Upper lobe of right lung (tissue), 1 donor: ENCODE data around the gene APOB. TPM values are rescaled to one million over a fixed set of nuclear protein-coding genes. Genes with fewer than 3 reads are reported as not detected.
A peak's percentile ranks its signal among the peaks of the same experiment; 100 is the strongest.

Experiments used
- ATAC-seq: fragments of 200-7000 bp; cut with Tn5 transposase; one replicate; pipeline ENCODE4 v1.9.1; 2020; ENCODE audit warnings: mild to moderate bottlenecking, moderate library complexity
- DNase-seq: peaks from one replicate; pipeline ENCODE4 v3.0.0-alpha.2; 2020
- H3K27ac ChIP-seq: fragments of 200-600 bp; one replicate; pipeline ENCODE4 v1.8.0; 2022
- H3K27me3 ChIP-seq: fragments of 200-600 bp; one replicate; pipeline ENCODE4 v1.8.0; 2022; ENCODE audit warnings: mild to moderate bottlenecking
- H3K36me3 ChIP-seq: fragments of 200-600 bp; one replicate; pipeline ENCODE4 v1.8.0; 2022
- H3K4me1 ChIP-seq: fragments of 200-600 bp; one replicate; pipeline ENCODE4 v1.8.0; 2022
- H3K4me3 ChIP-seq: fragments of 200-600 bp; one replicate; pipeline ENCODE4 v1.8.0; 2022; ENCODE audit warnings: mild to moderate bottlenecking
- H3K9me3 ChIP-seq: fragments of 200-600 bp; one replicate; pipeline ENCODE4 v1.8.0; 2022
- intact Hi-C: fragments of 100-400 bp; cut with DNase I; formaldehyde crosslinking; loops from one replicate; pipeline ENCODE4 v1.11.0; 2022
- total RNA-seq: library from RNA; stranded (reverse); fragmentation: NEBNext Ultra II Directional; extraction: Animal tissue kit (Norgen Biotek cat#: 25700); gene quantifications from one replicate; pipeline ENCODE4 v1.2.1, GENCODE V29; 2021
- TF ChIP-seq, protein P1 (sequence below): fragments of 200-600 bp; IDR thresholded peaks from one replicate; pipeline ENCODE4 v1.8.0; 2022; ENCODE audit warnings: antibody characterized with exemption
- donor health status: DM: no; HTN: yes; CAD: no; lungs with severe emphysema.

Gene APOB
- total RNA-seq, 1 donor from 2014 or later, result 0.49 TPM

DNA sequence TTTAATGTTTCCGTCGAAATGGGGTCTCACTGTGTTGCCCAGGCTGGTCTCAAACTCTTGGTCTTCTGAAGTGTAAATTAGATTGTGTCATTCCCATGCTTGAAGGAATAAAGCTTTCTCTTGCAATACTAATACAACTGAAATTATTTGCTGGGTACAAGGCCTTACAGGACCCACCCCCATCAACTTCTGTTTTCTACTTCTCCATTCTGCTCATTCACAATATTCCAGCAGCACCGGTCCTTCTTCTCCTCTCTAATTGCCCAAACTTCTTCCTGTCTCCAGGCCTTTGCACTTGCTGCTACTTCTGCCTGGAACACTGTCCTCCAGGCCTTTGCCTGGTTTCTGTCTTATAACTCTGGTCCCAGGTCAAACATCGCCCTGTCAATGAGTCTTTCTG lies 73.8 kb downstream of the APOB start:
- Histone ChIP-seq H3K27me3 (no peaks in the 10 kb centered on the region), H3K4me1 (peaks cover 10% of the 10 kb centered on the region), H3K9me3 (no peaks in the 10 kb centered on the region), H3K36me3 (no peaks in the 10 kb centered on the region), H3K27ac (no peak overlapping the region), H3K4me3 (no peak overlapping the region)
- intact Hi-C loops, result no loop called here
- no peak for DNase-seq
- TF ChIP-seq, protein P1, sequence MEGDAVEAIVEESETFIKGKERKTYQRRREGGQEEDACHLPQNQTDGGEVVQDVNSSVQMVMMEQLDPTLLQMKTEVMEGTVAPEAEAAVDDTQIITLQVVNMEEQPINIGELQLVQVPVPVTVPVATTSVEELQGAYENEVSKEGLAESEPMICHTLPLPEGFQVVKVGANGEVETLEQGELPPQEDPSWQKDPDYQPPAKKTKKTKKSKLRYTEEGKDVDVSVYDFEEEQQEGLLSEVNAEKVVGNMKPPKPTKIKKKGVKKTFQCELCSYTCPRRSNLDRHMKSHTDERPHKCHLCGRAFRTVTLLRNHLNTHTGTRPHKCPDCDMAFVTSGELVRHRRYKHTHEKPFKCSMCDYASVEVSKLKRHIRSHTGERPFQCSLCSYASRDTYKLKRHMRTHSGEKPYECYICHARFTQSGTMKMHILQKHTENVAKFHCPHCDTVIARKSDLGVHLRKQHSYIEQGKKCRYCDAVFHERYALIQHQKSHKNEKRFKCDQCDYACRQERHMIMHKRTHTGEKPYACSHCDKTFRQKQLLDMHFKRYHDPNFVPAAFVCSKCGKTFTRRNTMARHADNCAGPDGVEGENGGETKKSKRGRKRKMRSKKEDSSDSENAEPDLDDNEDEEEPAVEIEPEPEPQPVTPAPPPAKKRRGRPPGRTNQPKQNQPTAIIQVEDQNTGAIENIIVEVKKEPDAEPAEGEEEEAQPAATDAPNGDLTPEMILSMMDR, result no peak
- ATAC-seq, result peak; percentile 63

DNA sequence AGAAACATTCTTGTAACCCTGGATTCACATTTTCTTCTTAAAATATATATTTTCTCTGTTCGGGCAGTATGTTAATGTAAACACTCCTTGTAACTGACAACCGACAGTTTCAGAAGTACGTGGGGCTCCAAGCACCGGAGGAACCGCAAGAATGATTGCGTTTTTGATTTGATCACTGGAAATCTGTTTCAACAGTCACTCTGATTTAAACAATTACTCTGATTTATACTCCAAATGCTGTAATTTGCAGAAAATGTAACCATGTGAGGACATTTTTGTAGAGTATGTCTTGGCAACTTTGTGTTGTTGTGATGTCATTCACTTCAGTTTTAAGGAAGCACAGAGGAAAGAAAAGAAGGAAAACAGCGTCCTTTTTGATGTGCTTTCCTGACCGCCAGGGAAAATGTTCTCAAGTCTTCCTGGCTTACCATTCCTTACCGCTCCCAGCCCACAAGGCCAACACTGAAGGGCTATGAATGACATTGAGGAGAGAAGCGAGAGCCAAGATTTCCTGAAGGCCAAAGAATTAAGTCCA lies 77.7 kb downstream of the APOB start:
- Histone ChIP-seq H3K36me3 (no peaks in the 10 kb centered on the region), H3K4me3 (no peak overlapping the region), H3K9me3 (no peaks in the 10 kb centered on the region), H3K27me3 (no peaks in the 10 kb centered on the region), H3K4me1 (no peaks in the 10 kb centered on the region), H3K27ac (no peak overlapping the region)
- TF ChIP-seq, protein P1, result no peak
- ATAC-seq (no peak), DNase-seq (no peak)
- intact Hi-C loops, result no loop called here

DNA sequence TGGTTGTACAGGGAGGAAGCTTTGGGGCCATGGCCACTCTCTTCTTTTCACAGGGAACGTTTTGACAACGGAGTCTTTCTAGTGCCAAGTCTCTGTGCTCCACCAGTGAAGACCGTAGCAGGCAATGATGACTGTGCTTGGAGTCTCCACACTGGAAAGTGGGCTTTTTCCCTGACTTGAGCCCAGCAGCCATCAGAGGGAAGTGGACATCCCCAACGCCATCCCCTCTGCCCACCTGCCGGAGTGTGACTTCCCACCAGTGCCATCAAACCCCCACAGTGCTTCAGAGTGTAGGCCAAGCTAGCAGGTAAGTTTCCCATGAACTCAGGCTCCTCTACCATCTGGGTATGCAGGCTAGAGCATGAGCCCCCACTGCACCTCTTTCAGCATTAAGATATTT lies 78.7 kb downstream of the APOB start:
- Histone ChIP-seq H3K9me3 (no peaks in the 10 kb centered on the region), H3K4me1 (no peaks in the 10 kb centered on the region), H3K27me3 (no peaks in the 10 kb centered on the region), H3K36me3 (no peaks in the 10 kb centered on the region), H3K4me3 (no peak overlapping the region), H3K27ac (no peak overlapping the region)
- intact Hi-C loops, result no loop called here
- DNase-seq, result no peak
- ATAC-seq, result no peak
- TF ChIP-seq, protein P1, result no peak

DNA sequence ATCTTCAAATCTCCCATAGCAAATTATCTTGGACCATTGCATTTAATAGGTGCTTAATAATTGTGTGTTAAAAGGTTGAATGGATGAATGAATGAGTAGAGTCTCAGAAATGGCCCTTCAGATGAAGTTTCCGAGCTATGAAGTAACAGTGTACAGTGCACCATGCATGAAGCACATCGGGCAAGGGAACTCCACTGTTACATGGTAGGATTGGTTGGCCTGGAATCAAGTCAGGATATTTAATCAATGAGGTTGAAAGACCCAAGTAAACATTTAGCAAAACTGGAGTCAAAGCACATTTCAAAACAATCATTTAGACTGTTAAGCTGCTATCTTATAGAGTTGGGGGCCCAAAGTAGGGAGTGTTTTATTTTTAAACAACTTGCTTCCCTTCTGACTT lies 80.0 kb downstream of the APOB start:
- DNase-seq (no peak), ATAC-seq (no peak)
- Histone ChIP-seq H3K9me3 (no peaks in the 10 kb centered on the region), H3K36me3 (no peaks in the 10 kb centered on the region), H3K4me3 (no peak overlapping the region), H3K27ac (no peak overlapping the region), H3K4me1 (no peaks in the 10 kb centered on the region), H3K27me3 (peaks cover 8% of the 10 kb centered on the region)
- TF ChIP-seq, protein P1, result no peak
- intact Hi-C loops, result loop anchor here (5.0 kb wide), 1 partner anchor 302 kb away; no protein-coding TSS in a partner anchor

DNA sequence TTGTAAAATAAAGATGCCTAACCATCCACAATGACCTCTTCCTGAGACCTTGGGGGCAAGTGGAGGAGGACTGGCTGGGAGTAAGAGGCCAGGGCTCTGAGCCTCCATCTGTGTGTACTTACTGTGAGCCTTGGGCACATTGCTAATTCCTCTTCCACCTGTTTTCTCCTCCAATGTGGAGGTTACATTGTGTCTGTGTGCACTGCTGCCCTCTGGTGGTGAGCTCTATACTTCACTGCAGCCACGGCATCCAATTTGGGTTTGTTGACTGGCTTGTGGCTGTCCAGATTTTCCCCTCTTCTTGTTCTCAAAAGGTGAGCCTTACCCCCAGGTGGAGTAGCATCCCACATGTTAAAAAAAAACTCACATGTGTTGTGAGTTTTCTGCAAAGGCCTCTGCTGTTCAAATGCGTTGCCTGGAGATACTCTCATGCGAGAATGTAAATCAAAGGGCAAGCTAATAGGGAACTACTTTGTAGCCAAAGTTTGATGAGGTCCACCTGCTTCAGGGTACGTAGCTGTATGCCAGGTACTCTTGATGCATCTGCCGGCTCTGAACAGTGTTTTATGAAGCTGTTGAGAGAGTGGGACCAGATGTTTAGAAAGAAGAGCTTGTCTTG lies 80.8 kb downstream of the APOB start:
- intact Hi-C loops, result loop anchor here (5.0 kb wide), 1 partner anchor 301 kb away; no protein-coding TSS in a partner anchor
- peaks cover 8% of the 10 kb centered on the region for H3K27me3 ChIP-seq
- ATAC-seq, result peak; percentile 93

More for the DNA sequence above, 80.8 kb downstream of the APOB start:
- Histone ChIP-seq H3K36me3 (no peaks in the 10 kb centered on the region), H3K4me3 (no peak overlapping the region), H3K9me3 (no peaks in the 10 kb centered on the region), H3K4me1 (no peaks in the 10 kb centered on the region), H3K27ac (no peak overlapping the region)
- TF ChIP-seq, protein P1, result peak; percentile 89
- DNase-seq, result peak; percentile 76
